SK-N-SH (cell line): Measurements from ENCODE around the gene UBAC2. TPM values are rescaled to one million over a fixed set of nuclear protein-coding genes. Genes with fewer than 3 reads are reported as not detected.

Experiments used
- CTCF ChIA-PET: fragments of 300-600, 350-600 bp; formaldehyde crosslinking; extraction: SDS; loops from one replicate; lab custom pipeline; 2021; lab: Yijun Ruan, JAX
- POLR2A ChIA-PET: fragments of 350-600 bp; sonication (Branson Sonifier 250); formaldehyde crosslinking; extraction: SDS; loops from one replicate; lab custom pipeline; 2020; ENCODE audit warnings: antibody characterized with exemption, inconsistent platforms; lab: Yijun Ruan, JAX
- DNase-seq: peaks from one replicate; pipeline ENCODE4 v3.0.0; 2012
- H2AFZ ChIP-seq: fragments of 200-600 bp; sonication (generic); 2 replicates; pipeline ENCODE4 v1.8.1; 2016; ENCODE audit warnings: antibody characterized with exemption, mild to moderate bottlenecking, low read depth
- H3F3A ChIP-seq: fragments of 200-600 bp; sonication (generic); replicated peaks from 2 replicates; pipeline ENCODE3; 2016; ENCODE audit warnings: antibody characterized with exemption, mild to moderate bottlenecking; ENCODE audit not compliant: insufficient read depth
- H3K27ac ChIP-seq, 2 experiments: fragments of 200-500 bp in 1 of 2; fragments of 200-600 bp in 1 of 2; sonication (Bioruptor generic) in 1 of 2; sonication (generic), shearing (Covaris generic) in 1 of 2; 2 replicates each; pipeline versions ENCODE4 v1.5.1 to v1.6.1; 2014 to 2016; ENCODE audit warnings: low read depth in 2 of 2, inconsistent platforms in 1 of 2, low read length in 1 of 2, mild to moderate bottlenecking in 1 of 2, mixed read lengths in 1 of 2
- H3K27me3 ChIP-seq: fragments of 200-600 bp; sonication (generic), shearing (Covaris generic); 2 replicates; pipeline ENCODE4 v1.6.1; 2016; ENCODE audit warnings: mixed run types; ENCODE audit not compliant: insufficient read depth
- H3K36me3 ChIP-seq, 2 experiments: fragments of 200-500 bp in 1 of 2; fragments of 200-600 bp in 1 of 2; sonication (Bioruptor generic) in 1 of 2; sonication (generic) in 1 of 2; replicated peaks in 1 of 2; 2 replicates each; pipeline versions ENCODE3 to v1.5.1; 2014 to 2016; ENCODE audit warnings: low read length in 1 of 2, mild to moderate bottlenecking in 1 of 2; ENCODE audit not compliant: insufficient read depth in 2 of 2, control insufficient read depth in 1 of 2
- H3K4me1 ChIP-seq, 2 experiments: fragments of 200-500 bp in 1 of 2; fragments of 200-600 bp in 1 of 2; sonication (Bioruptor generic) in 1 of 2; sonication (generic), shearing (Covaris generic) in 1 of 2; 2 replicates each; pipeline versions ENCODE4 v1.5.1 to v1.6.1; 2014 to 2016; ENCODE audit warnings: low read depth in 1 of 2, low read length in 1 of 2, mixed run types in 1 of 2; ENCODE audit not compliant: insufficient read depth in 2 of 2, control insufficient read depth in 1 of 2
- H3K4me2 ChIP-seq: fragments of 200-600 bp; sonication (generic), shearing (Covaris generic); 2 replicates; pipeline ENCODE4 v1.6.1; 2017; ENCODE audit warnings: mixed run types
- H3K4me3 ChIP-seq, 2 experiments: fragments of 200-500 bp in 1 of 2; fragments of 200-600 bp in 1 of 2; sonication (Bioruptor generic) in 1 of 2; sonication (generic), shearing (Covaris generic) in 1 of 2; 2 replicates each; pipeline versions ENCODE4 v1.5.1 to v1.8.1; 2014 to 2016; ENCODE audit warnings: low read depth in 2 of 2, inconsistent platforms in 1 of 2, low read length in 1 of 2, mild to moderate bottlenecking in 1 of 2, mixed read lengths in 1 of 2, moderate library complexity in 1 of 2
- H3K79me2 ChIP-seq: fragments of 200-600 bp; sonication (generic); 2 replicates; pipeline ENCODE4 v1.8.1; 2017; ENCODE audit warnings: mild to moderate bottlenecking; ENCODE audit not compliant: insufficient read depth
- H3K9ac ChIP-seq: fragments of 200-600 bp; sonication (generic); 2 replicates; pipeline ENCODE4 v1.6.1; 2017; ENCODE audit warnings: mixed run types
- H3K9me2 ChIP-seq: fragments of 200-600 bp; sonication (generic); 2 replicates; pipeline ENCODE4 v1.6.1; 2017; ENCODE audit warnings: mixed run types
- H3K9me3 ChIP-seq: fragments of 200-600 bp; sonication (generic); 2 replicates; pipeline ENCODE4 v1.6.1; 2017; ENCODE audit warnings: mixed run types, mild to moderate bottlenecking, moderate library complexity
- H4K20me1 ChIP-seq: fragments of 200-600 bp; sonication (generic); 2 replicates; pipeline ENCODE4 v1.6.1; 2017; ENCODE audit warnings: mild to moderate bottlenecking, mixed run types; ENCODE audit not compliant: insufficient read depth
- CHD2 ChIP-seq: fragments of 150-350 bp; IDR thresholded peaks from 2 replicates; pipeline ENCODE4 v1.6.1; 2018; ENCODE audit warnings: low read length; ENCODE audit not compliant: partially characterized antibody
- ELF1 ChIP-seq: IDR thresholded peaks from 2 replicates; pipeline ENCODE4 v1.4.0; 2012
- EP300 ChIP-seq, 2 experiments: IDR thresholded peaks; 2 replicates each; pipeline versions ENCODE4 v1.4.0 to v1.6.1; 2012; ENCODE audit warnings: borderline replicate concordance in 1 of 2, low read depth in 1 of 2, low read length in 1 of 2
- FOSL2 ChIP-seq: IDR thresholded peaks from 2 replicates; pipeline ENCODE4 v1.4.0; 2012; ENCODE audit warnings: low read depth, mild to moderate bottlenecking, moderate library complexity, borderline replicate concordance
- FOXJ3 ChIP-seq: sonication (generic); formaldehyde crosslinking; IDR thresholded peaks from 2 replicates; pipeline ENCODE4 v1.5.1; 2020; ENCODE audit warnings: mild to moderate bottlenecking, missing genetic modification reagents
- FOXM1 ChIP-seq: IDR thresholded peaks from 2 replicates; pipeline ENCODE4 v1.4.0; 2012; ENCODE audit warnings: low read depth, mild to moderate bottlenecking
- GATA2 ChIP-seq: sonication (generic); formaldehyde crosslinking; IDR thresholded peaks from 2 replicates; pipeline ENCODE4 v1.5.0; 2020; ENCODE audit warnings: mild to moderate bottlenecking, missing genetic modification reagents
- MEF2A ChIP-seq: IDR thresholded peaks from 2 replicates; pipeline ENCODE4 v1.4.0; 2012; ENCODE audit warnings: low read depth, borderline replicate concordance
- NRF1 ChIP-seq: IDR thresholded peaks from 2 replicates; pipeline ENCODE4 v1.6.1; 2012; ENCODE audit warnings: low read depth, mild to moderate bottlenecking, low read length
- POLR2AphosphoS5 ChIP-seq: IDR thresholded peaks from 2 replicates; pipeline ENCODE4 v1.6.1; 2012; ENCODE audit warnings: low read depth, low read length
- RFX5 ChIP-seq: IDR thresholded peaks from 2 replicates; pipeline ENCODE4 v1.6.1; 2012; ENCODE audit warnings: mild to moderate bottlenecking, improper control_type of control experiment, low read length
- SIN3A ChIP-seq: IDR thresholded peaks from 2 replicates; pipeline ENCODE4 v1.6.1; 2012; ENCODE audit warnings: low read depth, mild to moderate bottlenecking, low read length, moderate library complexity, borderline replicate concordance
- SMC3 ChIP-seq: IDR thresholded peaks from 2 replicates; pipeline ENCODE4 v1.6.1; 2012; ENCODE audit warnings: low read depth, low read length, improper control_type of control experiment
- TAF1 ChIP-seq: IDR thresholded peaks from 2 replicates; pipeline ENCODE4 v1.6.1; 2012; ENCODE audit warnings: low read depth, mild to moderate bottlenecking, low read length, moderate library complexity, borderline replicate concordance
- YY1 ChIP-seq: IDR thresholded peaks from 2 replicates; pipeline ENCODE4 v1.4.0; 2012; ENCODE audit warnings: low read depth, mild to moderate bottlenecking
- WGBS: methylation state at CpG from one replicate; pipeline ENCODE4 v1.1.6; 2017; ENCODE audit warnings: low lambda C conversion rate; 5-methylcytosine and 5-hydroxymethylcytosine counted together
- polyA plus RNA-seq, 3 experiments: library from polyadenylated mRNA; depleted of rRNA; stranded (reverse); fragments of >200 nt; gene quantifications; 2 replicates each; pipeline ENCODE4 v1.2.3, GENCODE V29; 2012
- TF ChIP-seq, protein P1 (sequence below): fragments of 150-350 bp; IDR thresholded peaks from 2 replicates; pipeline ENCODE4 v1.6.1; 2016; ENCODE audit warnings: mild to moderate bottlenecking, low read depth, low read length
- TF ChIP-seq, protein P2 (sequence below): IDR thresholded peaks from 2 replicates; pipeline ENCODE4 v1.4.0; 2012; ENCODE audit warnings: low read depth, borderline replicate concordance
- TF ChIP-seq, protein P3 (sequence below): IDR thresholded peaks from 2 replicates; pipeline ENCODE4 v1.4.0; 2012; ENCODE audit warnings: low read depth
- TF ChIP-seq, protein P4 (sequence below): fragments of 200-600 bp; sonication (generic); IDR thresholded peaks from 2 replicates; pipeline ENCODE4 v1.6.1; 2017; ENCODE audit warnings: antibody characterized with exemption, mild to moderate bottlenecking, moderate library complexity
- TF ChIP-seq, protein P5 (sequence below): IDR thresholded peaks from 2 replicates; pipeline ENCODE4; 2012

UBAC2 gene
- polyA plus RNA-seq, 1 of the 3 experiments (the other 2 are of a cell fraction): 79.0 TPM

DNA sequence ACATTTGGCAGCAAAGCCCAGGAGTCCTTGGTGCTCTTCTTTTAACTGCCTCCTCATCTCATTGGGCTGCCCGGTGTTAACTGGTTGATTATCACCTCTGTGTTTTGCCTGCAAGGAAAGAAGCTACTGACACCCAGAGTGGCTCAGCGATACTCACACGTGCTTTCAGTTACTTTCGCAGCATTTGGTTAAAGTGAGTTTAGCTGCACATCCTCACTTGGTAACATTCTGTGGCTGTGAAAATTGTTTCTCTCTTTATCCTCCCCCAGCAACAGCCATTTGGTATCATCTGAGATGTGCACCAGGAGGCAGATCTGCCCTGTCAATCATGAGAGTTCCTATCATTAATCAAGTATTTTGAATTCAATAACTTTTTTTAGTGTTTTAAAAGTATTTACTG, 151.1 kb downstream of the UBAC2 start:
- Histone ChIP-seq H3K4me1 (peaks cover 4 to 18% of the 10 kb centered on the region in 2 experiments; a peak in 2 of 4 replicates), H4K20me1 (peaks cover 4% of the 10 kb centered on the region; the same call in 1 of the 2 replicates), H2AFZ (no peak overlapping the region), H3K9me3 (no peaks in the 10 kb centered on the region), H3K27ac (no peak overlapping the region), H3K4me3 (no peak overlapping the region), H3K79me2 (no peaks in the 10 kb centered on the region), H3K9me2 (no peaks in the 10 kb centered on the region), H3K36me3 (peaks cover 0 to 30% of the 10 kb centered on the region in 2 experiments), H3K27me3 (no peaks in the 10 kb centered on the region), H3F3A (peaks cover 10% of the 10 kb centered on the region), H3K9ac (no peak overlapping the region), H3K4me2 (no peak overlapping the region)
- CTCF ChIA-PET: interaction anchor here (0.5 to 1.9 kb wide), 4 partner anchors 8 to 1746 kb away, joined by 3 to 7 read pairs (median 3); no protein-coding TSS in a partner anchor
- POLR2A ChIA-PET: no interaction called here
- no peak for DNase-seq
- WGBS: 98% methylated on average over 4 of the region's 4 CpGs
- no peak for TF ChIP-seq EP300 (IDR thresholded peaks at IDR 0.05; ENCODE audit: borderline replicate concordance in 1 of 2, low read depth in 1 of 2, low read length in 1 of 2)
- no peak for TF ChIP-seq TAF1
- TF ChIP-seq SMC3: no peak
- no peak for TF ChIP-seq YY1
- no peak for TF ChIP-seq NRF1
- TF ChIP-seq, protein P1, sequence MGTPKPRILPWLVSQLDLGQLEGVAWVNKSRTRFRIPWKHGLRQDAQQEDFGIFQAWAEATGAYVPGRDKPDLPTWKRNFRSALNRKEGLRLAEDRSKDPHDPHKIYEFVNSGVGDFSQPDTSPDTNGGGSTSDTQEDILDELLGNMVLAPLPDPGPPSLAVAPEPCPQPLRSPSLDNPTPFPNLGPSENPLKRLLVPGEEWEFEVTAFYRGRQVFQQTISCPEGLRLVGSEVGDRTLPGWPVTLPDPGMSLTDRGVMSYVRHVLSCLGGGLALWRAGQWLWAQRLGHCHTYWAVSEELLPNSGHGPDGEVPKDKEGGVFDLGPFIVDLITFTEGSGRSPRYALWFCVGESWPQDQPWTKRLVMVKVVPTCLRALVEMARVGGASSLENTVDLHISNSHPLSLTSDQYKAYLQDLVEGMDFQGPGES: no peak
- TF ChIP-seq POLR2AphosphoS5: no peak
- TF ChIP-seq, protein P2, sequence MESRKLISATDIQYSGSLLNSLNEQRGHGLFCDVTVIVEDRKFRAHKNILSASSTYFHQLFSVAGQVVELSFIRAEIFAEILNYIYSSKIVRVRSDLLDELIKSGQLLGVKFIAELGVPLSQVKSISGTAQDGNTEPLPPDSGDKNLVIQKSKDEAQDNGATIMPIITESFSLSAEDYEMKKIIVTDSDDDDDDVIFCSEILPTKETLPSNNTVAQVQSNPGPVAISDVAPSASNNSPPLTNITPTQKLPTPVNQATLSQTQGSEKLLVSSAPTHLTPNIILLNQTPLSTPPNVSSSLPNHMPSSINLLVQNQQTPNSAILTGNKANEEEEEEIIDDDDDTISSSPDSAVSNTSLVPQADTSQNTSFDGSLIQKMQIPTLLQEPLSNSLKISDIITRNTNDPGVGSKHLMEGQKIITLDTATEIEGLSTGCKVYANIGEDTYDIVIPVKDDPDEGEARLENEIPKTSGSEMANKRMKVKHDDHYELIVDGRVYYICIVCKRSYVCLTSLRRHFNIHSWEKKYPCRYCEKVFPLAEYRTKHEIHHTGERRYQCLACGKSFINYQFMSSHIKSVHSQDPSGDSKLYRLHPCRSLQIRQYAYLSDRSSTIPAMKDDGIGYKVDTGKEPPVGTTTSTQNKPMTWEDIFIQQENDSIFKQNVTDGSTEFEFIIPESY: no peak
- no peak for TF ChIP-seq RFX5
- TF ChIP-seq FOXM1: no peak
- TF ChIP-seq, all 33 proteins: peak for 0

DNA sequence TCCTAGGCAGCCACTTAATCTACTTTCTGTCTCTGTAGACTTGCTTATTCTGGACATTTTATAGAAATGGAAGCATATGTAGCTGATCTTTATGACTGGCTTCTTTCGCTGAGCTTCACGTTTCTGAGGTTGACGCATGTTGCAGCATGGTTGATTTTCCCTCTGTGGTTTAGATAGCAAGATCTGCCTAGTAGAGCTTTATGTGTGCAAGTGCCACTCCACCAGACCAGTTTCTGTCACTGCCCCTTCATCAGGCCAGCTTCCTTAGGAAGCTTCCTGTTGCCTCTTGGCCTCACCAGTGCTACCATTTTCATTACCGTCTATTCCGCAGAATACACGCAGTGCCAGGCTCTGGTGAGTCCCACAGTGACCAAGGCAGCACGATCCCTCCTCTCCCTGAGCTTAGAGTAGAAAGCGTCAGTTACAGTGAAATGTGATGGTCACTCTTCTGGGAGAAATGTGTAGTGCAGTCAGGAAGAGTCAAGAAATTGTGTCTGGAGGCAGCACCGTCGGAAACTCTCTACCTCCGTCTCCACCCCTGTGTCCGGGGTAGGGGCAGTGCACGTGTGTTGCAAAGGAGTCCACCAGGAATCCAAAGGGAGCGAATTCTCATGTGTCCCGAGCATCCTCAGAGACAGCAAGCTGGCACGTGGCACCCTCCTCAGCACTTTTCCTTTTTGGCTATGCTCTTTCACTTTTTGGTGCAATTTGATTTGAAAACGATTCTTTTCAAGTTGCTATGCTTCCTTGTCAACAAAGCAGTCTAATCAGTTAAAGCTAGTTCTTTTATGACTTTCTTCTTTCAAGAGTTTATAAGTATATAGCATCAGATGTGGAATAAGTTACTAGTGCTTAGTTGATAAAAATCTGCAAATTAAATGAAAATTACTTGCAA, 151.9 kb downstream of the UBAC2 start:
- no peak overlapping the region for H2AFZ ChIP-seq
- ChIA-PET POLR2A (no interaction called here), CTCF (interaction anchor here (0.5 to 1.9 kb wide), 5 partner anchors 9 to 1747 kb away, joined by 3 to 7 read pairs (median 3); no protein-coding TSS in a partner anchor)
- DNase-seq: no peak
- H3K9ac ChIP-seq: no peak overlapping the region
- H4K20me1 ChIP-seq: peaks cover 4% of the 10 kb centered on the region; the same call in 1 of the 2 replicates
- peaks cover 18% of the 10 kb centered on the region for H3F3A ChIP-seq
- H3K4me1 ChIP-seq: peaks cover 13 to 18% of the 10 kb centered on the region in 2 experiments; a peak in 2 of 4 replicates
- WGBS: 95% methylated on average over 16 of the region's 17 CpGs
- no peak overlapping the region for H3K4me3 ChIP-seq
- peak overlapping the region in 1 of 2 experiments; percentile 23; a peak in 1 of 4 replicates for H3K27ac ChIP-seq
- H3K27me3 ChIP-seq: no peaks in the 10 kb centered on the region
- no peaks in the 10 kb centered on the region for H3K9me2 ChIP-seq
- H3K9me3 ChIP-seq: no peaks in the 10 kb centered on the region
- H3K4me2 ChIP-seq: no peak overlapping the region
- H3K36me3 ChIP-seq: peaks cover 0 to 35% of the 10 kb centered on the region in 2 experiments
- no peaks in the 10 kb centered on the region for H3K79me2 ChIP-seq
- no peak for TF ChIP-seq GATA2 (CRISPR knock-in tag)
- TF ChIP-seq, protein P3, sequence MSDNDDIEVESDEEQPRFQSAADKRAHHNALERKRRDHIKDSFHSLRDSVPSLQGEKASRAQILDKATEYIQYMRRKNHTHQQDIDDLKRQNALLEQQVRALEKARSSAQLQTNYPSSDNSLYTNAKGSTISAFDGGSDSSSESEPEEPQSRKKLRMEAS: no peak
- TF ChIP-seq MEF2A: no peak
- no peak for TF ChIP-seq FOXM1
- TF ChIP-seq NRF1: no peak
- TF ChIP-seq YY1: no peak
- no peak for TF ChIP-seq SIN3A
- no peak for TF ChIP-seq ELF1
- TF ChIP-seq FOXJ3 (CRISPR knock-in tag): no peak
- no peak for TF ChIP-seq FOSL2
- TF ChIP-seq, protein P4, sequence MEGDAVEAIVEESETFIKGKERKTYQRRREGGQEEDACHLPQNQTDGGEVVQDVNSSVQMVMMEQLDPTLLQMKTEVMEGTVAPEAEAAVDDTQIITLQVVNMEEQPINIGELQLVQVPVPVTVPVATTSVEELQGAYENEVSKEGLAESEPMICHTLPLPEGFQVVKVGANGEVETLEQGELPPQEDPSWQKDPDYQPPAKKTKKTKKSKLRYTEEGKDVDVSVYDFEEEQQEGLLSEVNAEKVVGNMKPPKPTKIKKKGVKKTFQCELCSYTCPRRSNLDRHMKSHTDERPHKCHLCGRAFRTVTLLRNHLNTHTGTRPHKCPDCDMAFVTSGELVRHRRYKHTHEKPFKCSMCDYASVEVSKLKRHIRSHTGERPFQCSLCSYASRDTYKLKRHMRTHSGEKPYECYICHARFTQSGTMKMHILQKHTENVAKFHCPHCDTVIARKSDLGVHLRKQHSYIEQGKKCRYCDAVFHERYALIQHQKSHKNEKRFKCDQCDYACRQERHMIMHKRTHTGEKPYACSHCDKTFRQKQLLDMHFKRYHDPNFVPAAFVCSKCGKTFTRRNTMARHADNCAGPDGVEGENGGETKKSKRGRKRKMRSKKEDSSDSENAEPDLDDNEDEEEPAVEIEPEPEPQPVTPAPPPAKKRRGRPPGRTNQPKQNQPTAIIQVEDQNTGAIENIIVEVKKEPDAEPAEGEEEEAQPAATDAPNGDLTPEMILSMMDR: no peak
- TF ChIP-seq, protein P5, sequence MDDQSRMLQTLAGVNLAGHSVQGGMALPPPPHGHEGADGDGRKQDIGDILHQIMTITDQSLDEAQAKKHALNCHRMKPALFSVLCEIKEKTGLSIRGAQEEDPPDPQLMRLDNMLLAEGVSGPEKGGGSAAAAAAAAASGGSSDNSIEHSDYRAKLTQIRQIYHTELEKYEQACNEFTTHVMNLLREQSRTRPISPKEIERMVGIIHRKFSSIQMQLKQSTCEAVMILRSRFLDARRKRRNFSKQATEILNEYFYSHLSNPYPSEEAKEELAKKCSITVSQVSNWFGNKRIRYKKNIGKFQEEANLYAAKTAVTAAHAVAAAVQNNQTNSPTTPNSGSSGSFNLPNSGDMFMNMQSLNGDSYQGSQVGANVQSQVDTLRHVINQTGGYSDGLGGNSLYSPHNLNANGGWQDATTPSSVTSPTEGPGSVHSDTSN: no peak
- no peak for TF ChIP-seq CHD2
- no peak for TF ChIP-seq RFX5
